HCT116 (cell line): ENCODE results near the gene MAML1. TPM values are rescaled to one million over a fixed set of nuclear protein-coding genes. Genes with fewer than 3 reads are reported as not detected.
A peak's percentile ranks its signal among the peaks of the same experiment; 100 is the strongest.

ENCODE experiments used
- ATAC-seq: fragments of 200-7000 bp; cut with Tn5 transposase; 2 replicates; pipeline ENCODE4 v1.9.1; 2020; ENCODE audit warnings: mild to moderate bottlenecking, moderate library complexity
- BruUV-seq: library from RNA; stranded (reverse); fragments of 400-500 nt; replicated peaks from 2 replicates; lab custom pipeline; 2021; lab: Mats Ljungman, UMichigan
- CTCF ChIA-PET: fragments of 300-600 bp; sonication (Branson Sonifier 250); formaldehyde crosslinking; loops from one replicate; lab custom pipeline; 2021; ENCODE audit warnings: antibody characterized with exemption; lab: Charles Lee
- POLR2A ChIA-PET: fragments of 300-600, 350-600 bp; sonication (Branson Sonifier 250); formaldehyde crosslinking; loops from one replicate; lab custom pipeline; 2021; ENCODE audit warnings: antibody characterized with exemption; lab: Charles Lee
- RAD21 ChIA-PET, 2 experiments: fragments of 300-600 bp; sonication (Branson Sonifier 250); formaldehyde crosslinking; loops; one replicate each; lab custom pipeline; 2023; ENCODE audit warnings: low total read pairs in 2 of 2; ENCODE audit not compliant: uncharacterized antibody in 2 of 2, unreplicated experiment in 2 of 2, low non-redundant PET in 1 of 2; lab: Charles Lee
- DNase-seq: peaks from one replicate; pipeline ENCODE4 v3.0.0-alpha.2; 2010; ENCODE audit warnings: low read depth, low spot score
- H2AFZ ChIP-seq: fragments of 200-600 bp; shearing (Covaris generic), sonication (generic); 2 replicates; pipeline ENCODE4 v1.6.1; 2017; ENCODE audit warnings: low read depth, mixed run types, mixed read lengths, antibody characterized with exemption, low read length; ENCODE audit not compliant: poor library complexity, severe bottlenecking
- H3K27ac ChIP-seq: 2 replicates; pipeline ENCODE4 v1.5.1; 2012; ENCODE audit warnings: low read depth, low read length
- H3K27me3 ChIP-seq: fragments of 200-600 bp; sonication (generic); 2 replicates; pipeline ENCODE4 v1.6.1; 2016; ENCODE audit warnings: mixed run types, low read length, mixed read lengths; ENCODE audit not compliant: insufficient read depth
- H3K36me3 ChIP-seq, 2 experiments: fragments of 200-500 bp in 1 of 2; fragments of 200-600 bp in 1 of 2; sonication (Bioruptor generic) in 1 of 2; sonication (generic) in 1 of 2; 2 replicates each; pipeline versions ENCODE4 v1.5.1 to v1.6.1; 2014 to 2016; ENCODE audit warnings: low read length in 2 of 2, inconsistent platforms in 1 of 2, mixed read lengths in 1 of 2, mixed run types in 1 of 2; ENCODE audit not compliant: insufficient read depth in 2 of 2, control insufficient read depth in 1 of 2
- H3K4me1 ChIP-seq, 2 experiments: fragments of 200-600 bp in 1 of 2; sonication (generic) in 1 of 2; 2 replicates each; pipeline versions ENCODE4 v1.5.1 to v1.6.1; 2012 to 2017; ENCODE audit warnings: low read length in 2 of 2, inconsistent platforms in 1 of 2, mild to moderate bottlenecking in 1 of 2, mixed read lengths in 1 of 2, mixed run types in 1 of 2, moderate library complexity in 1 of 2; ENCODE audit not compliant: insufficient read depth in 2 of 2, control insufficient read depth in 1 of 2
- H3K4me2 ChIP-seq: fragments of 200-600 bp; sonication (generic); 2 replicates; pipeline ENCODE4 v1.6.1; 2017; ENCODE audit warnings: mixed run types, low read length, mixed read lengths
- H3K4me3 ChIP-seq, 2 experiments: fragments of 200-600 bp in 1 of 2; sonication (generic) in 1 of 2; replicated peaks in 1 of 2; 2 replicates each; pipeline ENCODE4 v1.5.1; 2011 to 2016; ENCODE audit warnings: low read length in 2 of 2, control low read depth in 1 of 2, low read depth in 1 of 2, mild to moderate bottlenecking in 1 of 2, mixed read lengths in 1 of 2, mixed run types in 1 of 2
- H3K79me2 ChIP-seq: fragments of 200-600 bp; sonication (generic); 2 replicates; pipeline ENCODE4 v1.6.1; 2017; ENCODE audit warnings: mild to moderate bottlenecking, mixed run types, low read length, moderate library complexity, mixed read lengths; ENCODE audit not compliant: insufficient read depth
- H3K9ac ChIP-seq: fragments of 200-600 bp; sonication (generic); 2 replicates; pipeline ENCODE4 v1.6.1; 2016; ENCODE audit warnings: low read length, mixed read lengths
- H3K9me2 ChIP-seq: fragments of 200-600 bp; sonication (generic), shearing (Covaris generic); 2 replicates; pipeline ENCODE4 v1.6.1; 2017; ENCODE audit warnings: mixed run types, mild to moderate bottlenecking, moderate library complexity; ENCODE audit not compliant: insufficient read depth
- H3K9me3 ChIP-seq, 2 experiments: fragments of 200-500 bp in 1 of 2; fragments of 200-600 bp in 1 of 2; sonication (Bioruptor generic) in 1 of 2; sonication (generic) in 1 of 2; 2 replicates each; pipeline ENCODE4 v1.6.1; 2014 to 2017; ENCODE audit warnings: low read length in 2 of 2, mixed read lengths in 2 of 2, inconsistent platforms in 1 of 2, low read depth in 1 of 2, mild to moderate bottlenecking in 1 of 2, mixed run types in 1 of 2, moderate library complexity in 1 of 2; ENCODE audit not compliant: control insufficient read depth in 1 of 2, insufficient read depth in 1 of 2
- H4K20me1 ChIP-seq: fragments of 200-600 bp; sonication (generic), shearing (Covaris generic); 2 replicates; pipeline ENCODE4 v1.6.1; 2017; ENCODE audit warnings: mixed run types, mild to moderate bottlenecking, moderate library complexity; ENCODE audit not compliant: insufficient read depth
- ATF3 ChIP-seq: IDR thresholded peaks from 2 replicates; pipeline ENCODE4 v1.6.1; 2012
- EZH2phosphoT487 ChIP-seq: fragments of 200-600 bp; IDR thresholded peaks from 2 replicates; pipeline ENCODE4 v1.6.1; 2018; ENCODE audit warnings: antibody characterized with exemption, borderline replicate concordance
- POLR2AphosphoS5 ChIP-seq: IDR thresholded peaks from 2 replicates; pipeline ENCODE4 v1.6.1; 2011; ENCODE audit warnings: mild to moderate bottlenecking, low read depth, low read length, moderate library complexity
- ZFX ChIP-seq: fragments of 450-650 bp; IDR thresholded peaks from 2 replicates; pipeline ENCODE4 v1.6.1; 2017
- intact Hi-C: fragments of 100-400 bp; cut with micrococcal nuclease; formaldehyde crosslinking; loops from 2 replicates; pipeline ENCODE4 v1.10.0; 2022
- total RNA-seq: library from RNA; stranded (reverse); gene quantifications from one replicate; pipeline ENCODE4 v1.2.1, GENCODE V29; 2021; ENCODE audit not compliant: unreplicated experiment
- TF ChIP-seq, protein P1 (sequence below), 3 experiments: fragments of 200-600 bp in 1 of 3; sonication (generic) in 1 of 3; IDR thresholded peaks in 2 of 3; conservative IDR thresholded peaks in 1 of 3; 2 replicates each; pipeline ENCODE4 v1.5.1; 2012 to 2017; ENCODE audit warnings: low read depth in 2 of 3, low read length in 2 of 3, antibody characterized with exemption in 1 of 3, borderline replicate concordance in 1 of 3, control low read depth in 1 of 3, mild to moderate bottlenecking in 1 of 3, mixed read lengths in 1 of 3, mixed run types in 1 of 3, moderate library complexity in 1 of 3; ENCODE audit not compliant: insufficient read depth in 1 of 3

Gene MAML1
- total RNA-seq, 1 experiment from 2014 or later = 29.5 TPM

DNA sequence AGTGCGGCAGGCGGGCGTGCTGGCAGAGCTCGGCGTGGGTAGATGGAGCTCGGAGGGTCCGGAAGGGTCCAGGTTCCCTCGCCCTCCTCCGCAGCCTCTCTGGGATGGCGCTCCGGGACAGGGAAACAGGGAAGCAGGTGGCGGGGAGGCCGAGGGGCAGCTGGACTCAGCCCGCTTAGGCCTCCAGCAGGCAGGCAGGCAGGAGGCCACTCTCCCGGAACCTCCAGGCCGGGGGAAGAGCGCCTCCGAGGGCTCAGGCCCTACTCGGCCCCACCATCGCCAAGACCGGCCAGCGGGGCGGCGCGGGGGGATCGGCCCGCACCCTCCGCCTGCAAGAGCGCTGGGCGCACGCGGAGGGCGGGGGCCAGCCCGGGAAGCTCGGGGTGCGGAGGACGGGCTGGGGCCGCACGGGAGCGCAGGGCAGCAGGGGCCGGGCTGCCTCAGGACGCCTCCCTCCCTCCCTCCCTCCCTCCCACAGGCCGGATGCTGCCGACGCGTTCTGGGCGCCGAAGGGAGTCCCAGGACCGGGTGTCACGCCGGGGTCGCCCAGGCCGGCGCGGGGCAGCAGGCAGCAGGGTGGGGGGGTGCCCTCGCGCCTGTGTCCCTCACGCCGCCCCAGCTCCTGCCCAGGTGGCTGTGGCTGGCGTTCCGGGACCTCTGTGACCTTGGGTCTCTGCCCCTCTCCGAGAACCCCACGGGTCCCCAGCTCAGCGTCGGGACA is 73.1 kb downstream of the MAML1 start:
- DNase-seq (no peak), ATAC-seq (peak; percentile 4; the same call in 1 of the 2 replicates)
- peaks cover 50% of the 10 kb centered on the region for H3K79me2 ChIP-seq
- CTCF ChIA-PET = interaction anchor here (0.8 kb wide), 1 partner anchor 10 kb away, joined by 3 read pairs; no protein-coding TSS in a partner anchor
- RAD21 ChIA-PET = no interaction called here
- intact Hi-C loops = loop anchor here (2.0 kb wide), 1 partner anchor 15 kb away; the partner anchor contains the start of gene SQSTM1
- no peaks in the 10 kb centered on the region for H3K36me3 ChIP-seq
- H2AFZ ChIP-seq = no peak overlapping the region
- no peak for TF ChIP-seq ATF3
- TF ChIP-seq ZFX = peak; percentile 72
- TF ChIP-seq, protein P1, sequence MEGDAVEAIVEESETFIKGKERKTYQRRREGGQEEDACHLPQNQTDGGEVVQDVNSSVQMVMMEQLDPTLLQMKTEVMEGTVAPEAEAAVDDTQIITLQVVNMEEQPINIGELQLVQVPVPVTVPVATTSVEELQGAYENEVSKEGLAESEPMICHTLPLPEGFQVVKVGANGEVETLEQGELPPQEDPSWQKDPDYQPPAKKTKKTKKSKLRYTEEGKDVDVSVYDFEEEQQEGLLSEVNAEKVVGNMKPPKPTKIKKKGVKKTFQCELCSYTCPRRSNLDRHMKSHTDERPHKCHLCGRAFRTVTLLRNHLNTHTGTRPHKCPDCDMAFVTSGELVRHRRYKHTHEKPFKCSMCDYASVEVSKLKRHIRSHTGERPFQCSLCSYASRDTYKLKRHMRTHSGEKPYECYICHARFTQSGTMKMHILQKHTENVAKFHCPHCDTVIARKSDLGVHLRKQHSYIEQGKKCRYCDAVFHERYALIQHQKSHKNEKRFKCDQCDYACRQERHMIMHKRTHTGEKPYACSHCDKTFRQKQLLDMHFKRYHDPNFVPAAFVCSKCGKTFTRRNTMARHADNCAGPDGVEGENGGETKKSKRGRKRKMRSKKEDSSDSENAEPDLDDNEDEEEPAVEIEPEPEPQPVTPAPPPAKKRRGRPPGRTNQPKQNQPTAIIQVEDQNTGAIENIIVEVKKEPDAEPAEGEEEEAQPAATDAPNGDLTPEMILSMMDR (IDR thresholded peaks at IDR 0.05 in 2 of 3, conservative IDR thresholded peaks at IDR 0.05 in 1 of 3; ENCODE audit: borderline replicate concordance in 1 of 3, insufficient read depth in 1 of 3, low read depth in 2 of 3, low read length in 2 of 3) = no peak
- no peak for TF ChIP-seq EZH2phosphoT487
- TF ChIP-seq POLR2AphosphoS5 = peak; percentile 30; the same call in 1 of the 2 replicates
- H3K27ac ChIP-seq = peak overlapping the region; percentile 99
- peak overlapping the region; percentile 88 for H3K9ac ChIP-seq
- peaks cover 38 to 50% of the 10 kb centered on the region in 2 experiments for H3K4me1 ChIP-seq
- H3K27me3 ChIP-seq = no peaks in the 10 kb centered on the region
- no peaks in the 10 kb centered on the region for H3K9me3 ChIP-seq
- H4K20me1 ChIP-seq = no peaks in the 10 kb centered on the region
- no TSS peak for BruUV-seq
- POLR2A ChIA-PET = interaction anchor here (0.6 to 2.6 kb wide), 3 partner anchors 8 to 886 kb away, joined by 3 to 8 read pairs (median 4); partner anchors contain the start of gene SQSTM1
- H3K4me3 ChIP-seq = peak overlapping the region; percentile 68 to 92
- no peaks in the 10 kb centered on the region for H3K9me2 ChIP-seq
- H3K4me2 ChIP-seq = peak overlapping the region; percentile 99
